ENCODE results near the gene TECTA.

TECTA gene

GRCh38 chr11:121180183-121180582, 79.1 kb downstream of the TECTA start:
- DNase-seq, result no peak

- DNase-seq, result no peak
Measured at GRCh38 chr11:121188776-121189175, 87.7 kb downstream of the TECTA start.

GRCh38 chr11:121191818-121192217, 90.8 kb downstream of the TECTA start:
- no peak for DNase-seq

GRCh38 chr11:121194731-121195596, 93.9 kb downstream of the TECTA start:
- DNase-seq, result peak; percentile 39 to 51

- no peak for DNase-seq
Measured at GRCh38 chr11:121198491-121198890, 97.4 kb downstream of the TECTA start.

GRCh38 chr11:121199516-121199915, 98.5 kb downstream of the TECTA start:
- no peak for DNase-seq

DNA sequence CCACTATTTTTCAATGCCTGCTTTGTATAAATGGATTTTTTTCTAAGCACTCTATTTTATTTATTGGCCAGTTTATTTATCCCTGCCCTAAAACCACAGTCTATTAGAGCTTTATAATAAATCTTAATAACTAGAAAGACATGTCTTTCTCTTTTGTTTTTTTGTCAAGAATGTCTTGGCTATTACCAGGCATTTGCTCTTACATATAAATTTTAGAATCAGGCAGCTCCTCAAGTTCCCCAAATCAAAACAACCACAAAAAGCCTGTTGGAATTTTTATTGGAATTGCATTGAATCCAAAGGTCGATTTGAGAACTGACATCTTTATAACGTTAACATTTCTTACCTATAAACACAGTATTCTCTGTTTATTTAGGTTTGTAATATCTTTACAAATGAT, 105.8 kb downstream of the TECTA start:
- DNase-seq, result no peak

- no peak for DNase-seq
Measured at GRCh38 chr11:121207485-121208115, 106.6 kb downstream of the TECTA start.

DNA sequence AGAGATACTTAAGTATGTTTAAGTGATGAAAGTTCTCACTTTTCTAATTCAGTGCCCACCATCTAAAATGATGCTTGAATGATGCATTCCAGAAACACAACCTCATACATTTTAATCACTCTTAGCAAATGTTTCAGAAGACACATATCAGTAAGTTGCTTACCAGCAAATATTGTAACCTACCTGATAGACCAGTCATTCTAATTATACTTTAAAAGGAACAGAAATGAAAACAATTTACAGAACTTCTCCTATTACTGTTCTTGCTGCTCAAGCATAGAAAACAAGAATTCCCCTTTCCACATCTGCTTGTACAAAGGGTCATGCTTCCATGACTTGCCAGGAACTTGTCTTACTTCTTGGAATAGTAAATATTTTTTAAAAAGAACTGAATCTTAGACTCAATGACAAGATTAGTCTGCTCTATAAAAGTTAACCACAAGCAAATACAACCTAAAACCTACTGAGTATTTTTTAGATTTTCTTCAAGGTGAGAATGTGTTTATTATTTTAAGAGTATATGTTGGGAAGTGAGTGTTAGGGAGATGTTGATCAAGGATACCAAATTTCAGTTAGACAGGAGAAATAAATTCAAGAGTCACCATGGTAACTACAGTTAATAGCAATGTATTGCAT, 109.5 kb downstream of the TECTA start:
- DNase-seq, result no peak

GRCh38 chr11:121211626-121212025, 110.6 kb downstream of the TECTA start:
- no peak for DNase-seq

GRCh38 chr11:121212536-121213361, 111.7 kb downstream of the TECTA start:
- no peak for DNase-seq

DNA sequence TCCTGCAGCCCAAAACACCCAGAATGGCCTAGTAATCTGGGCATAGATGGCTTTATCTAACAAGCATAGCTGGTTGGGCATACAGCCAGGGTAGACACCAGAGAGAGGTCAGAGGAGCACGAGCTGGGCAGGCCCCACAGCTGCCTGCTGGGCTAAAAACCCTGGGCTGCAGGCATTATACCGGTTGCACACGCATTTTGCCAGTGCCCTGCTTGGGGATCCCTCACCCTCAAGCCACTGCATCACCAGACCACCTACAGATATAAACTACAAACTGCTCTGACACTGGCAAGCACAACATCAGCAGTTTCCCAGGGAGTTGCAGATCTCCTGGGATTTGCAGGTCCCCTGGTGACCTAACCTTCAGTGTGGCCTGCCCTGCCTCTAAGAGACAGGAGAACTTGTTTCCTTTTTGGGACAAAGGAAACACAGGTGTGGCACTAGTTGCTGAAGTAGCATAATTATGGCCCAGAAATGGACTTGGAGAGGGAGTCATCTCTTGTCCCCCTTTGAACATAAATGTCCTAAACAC, 112.4 kb downstream of the TECTA start:
- no peak for DNase-seq

DNA sequence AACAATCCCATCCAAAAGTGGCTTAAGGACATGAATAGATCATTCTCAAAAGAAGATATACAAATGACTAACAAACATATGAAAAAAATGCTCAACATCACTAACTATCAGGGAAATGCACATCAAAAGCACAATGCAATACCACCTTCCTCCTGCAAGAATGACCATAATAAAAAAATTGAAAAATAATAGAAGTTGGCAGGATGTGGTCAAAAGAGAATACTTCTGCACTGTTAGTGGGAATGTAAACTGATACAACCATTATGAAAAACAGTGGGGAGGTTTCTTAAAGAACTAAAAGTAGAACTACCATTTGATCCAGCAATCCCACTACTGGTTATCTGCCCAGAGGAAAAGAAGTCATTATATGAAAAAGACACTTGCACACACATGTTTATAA, 113.8 kb downstream of the TECTA start:
- no peak for DNase-seq

DNA sequence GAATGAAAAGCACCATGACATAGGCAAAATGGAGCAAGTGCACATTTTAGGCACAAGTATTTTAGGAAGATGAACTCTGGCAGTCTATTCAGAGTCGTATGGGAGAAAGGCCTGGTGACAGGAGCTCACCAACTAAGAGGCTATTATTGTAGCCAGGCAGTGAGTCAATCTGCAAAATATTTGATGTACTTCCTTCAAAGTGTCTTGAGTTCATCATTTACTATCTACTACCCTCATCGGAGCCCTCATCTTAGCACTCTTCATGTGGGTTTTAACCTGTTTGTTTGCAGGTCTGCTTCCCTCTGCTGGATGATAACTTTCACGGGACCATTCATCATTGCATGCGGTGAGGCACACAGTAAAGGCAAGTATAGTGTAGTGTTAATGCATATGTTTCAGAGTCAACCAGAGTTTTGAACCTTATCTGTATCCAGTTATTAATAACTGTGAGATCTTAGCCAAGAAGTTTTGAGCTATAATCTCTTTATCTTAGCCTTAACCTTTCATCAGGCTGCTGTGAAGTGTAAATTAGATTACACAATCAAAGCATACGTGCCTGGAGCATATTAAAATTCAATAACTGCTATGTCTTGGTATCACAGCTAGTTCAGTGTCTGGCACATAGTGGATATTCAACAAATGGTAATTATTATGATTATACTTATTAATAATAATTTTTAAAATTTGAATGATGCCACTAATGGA, 120.6 kb downstream of the TECTA start:
- DNase-seq, result no peak

DNA sequence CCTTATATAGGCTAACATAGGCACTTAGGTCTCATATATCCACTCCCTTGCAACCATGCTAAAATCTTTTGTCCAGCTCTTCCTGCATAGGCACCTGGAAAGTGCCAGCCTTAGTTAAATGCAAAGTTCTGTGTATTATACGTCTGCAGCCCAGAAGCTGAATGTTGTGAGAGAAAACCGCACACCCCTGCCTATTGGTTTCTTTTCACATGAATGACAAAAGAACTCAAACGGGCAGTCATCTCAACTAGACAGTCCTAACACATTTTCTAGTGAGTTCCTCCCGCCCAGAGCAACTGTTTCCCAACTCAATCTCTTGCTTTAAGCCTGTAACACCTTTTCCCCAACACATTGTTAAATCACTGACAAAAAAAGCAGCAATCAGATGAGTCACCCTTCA, 122.1 kb downstream of the TECTA start:
- no peak for DNase-seq

- DNase-seq, result no peak
Measured at GRCh38 chr11:121225382-121225781, 124.3 kb downstream of the TECTA start.

DNA sequence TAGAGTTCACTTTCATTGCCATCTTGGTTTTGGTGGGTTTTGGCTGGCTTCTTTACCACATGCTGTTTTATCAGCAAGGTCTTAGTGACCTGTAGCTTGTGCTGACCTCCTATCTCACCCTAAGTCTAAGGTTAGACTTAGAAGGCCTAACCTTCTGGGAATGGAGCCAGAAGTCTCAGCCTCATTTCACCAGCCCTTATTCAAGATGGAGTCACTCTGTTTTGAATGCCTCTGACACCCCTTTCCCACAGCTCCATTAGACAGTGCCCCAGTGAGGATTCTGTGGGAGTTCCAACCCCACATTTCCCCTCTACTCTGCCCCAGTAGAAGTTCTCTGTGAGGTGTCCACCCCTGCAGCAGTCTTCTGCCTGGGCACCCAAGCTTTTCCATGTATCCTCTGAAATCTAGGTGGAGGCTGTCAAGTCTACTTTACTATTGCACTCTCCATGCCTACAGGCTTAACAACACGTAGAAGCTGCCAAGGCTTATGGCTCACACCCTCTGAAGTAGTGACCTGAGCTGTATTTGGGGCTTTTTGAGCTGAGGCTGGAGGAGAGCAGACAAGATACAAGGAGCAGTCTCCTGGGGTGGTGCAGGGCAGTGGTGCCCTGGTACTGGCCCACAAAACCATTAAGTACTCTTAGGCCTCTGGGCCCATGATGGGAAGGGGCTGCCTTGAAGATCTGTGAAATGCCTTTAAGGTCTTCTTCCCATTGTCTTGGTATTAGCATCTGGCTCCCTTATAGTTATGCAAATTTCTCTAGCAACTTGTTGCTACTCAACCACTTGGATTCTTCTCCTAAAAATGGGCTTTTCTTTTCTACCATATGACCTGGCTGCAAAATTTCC, 125.6 kb downstream of the TECTA start:
- DNase-seq, result no peak

DNA sequence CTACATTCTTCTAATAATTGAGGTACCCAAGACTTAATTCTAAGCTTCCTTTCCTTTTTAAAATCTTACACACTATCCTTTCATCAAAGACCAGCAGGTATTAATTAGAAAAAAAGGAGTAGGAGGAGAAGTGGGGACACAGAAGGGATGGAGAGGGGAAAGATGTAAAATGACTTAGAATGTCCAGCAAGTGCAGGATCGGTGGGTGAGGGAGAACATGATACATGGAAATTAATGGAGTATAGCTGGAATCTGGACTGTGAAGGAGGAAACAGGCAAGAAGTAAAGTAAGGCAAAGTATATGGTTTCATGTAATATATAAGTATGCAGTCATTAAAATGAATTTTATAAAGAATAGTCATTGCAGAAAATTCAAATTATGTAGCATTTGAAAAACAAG, 127.8 kb downstream of the TECTA start:
- DNase-seq, result no peak

DNA sequence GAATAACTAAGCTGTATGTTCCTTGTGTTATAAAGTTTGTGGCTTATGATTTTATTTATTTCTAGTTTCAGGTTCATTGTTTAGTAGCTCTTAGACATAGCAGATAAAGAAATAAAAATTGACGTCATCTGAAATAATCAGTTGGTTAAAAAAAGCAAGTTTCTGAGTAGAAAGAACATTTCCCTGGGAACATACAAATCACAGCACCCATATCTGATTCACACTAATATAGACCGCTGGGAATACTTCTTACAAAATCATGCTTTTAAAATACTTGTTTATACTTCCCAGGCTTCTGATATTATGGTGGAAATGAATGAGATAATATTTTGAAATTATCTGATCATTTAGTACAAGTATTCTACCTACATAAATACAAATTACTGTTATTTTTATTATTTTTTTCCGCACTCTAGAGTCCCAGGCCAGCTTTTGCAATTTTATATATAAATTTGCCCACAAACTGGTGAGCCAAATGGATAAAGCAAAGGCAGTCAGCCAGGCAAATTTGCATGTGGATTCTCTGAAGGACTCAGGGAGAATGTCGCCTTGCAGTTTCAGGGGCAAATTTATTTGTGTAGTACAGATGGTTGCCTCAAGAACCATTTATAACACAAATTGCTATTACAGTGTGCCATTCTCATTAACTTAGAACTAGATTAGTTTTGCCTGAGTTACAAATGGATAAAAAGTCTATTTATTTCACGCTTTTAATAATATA, 128.6 kb downstream of the TECTA start:
- DNase-seq, result no peak

DNA sequence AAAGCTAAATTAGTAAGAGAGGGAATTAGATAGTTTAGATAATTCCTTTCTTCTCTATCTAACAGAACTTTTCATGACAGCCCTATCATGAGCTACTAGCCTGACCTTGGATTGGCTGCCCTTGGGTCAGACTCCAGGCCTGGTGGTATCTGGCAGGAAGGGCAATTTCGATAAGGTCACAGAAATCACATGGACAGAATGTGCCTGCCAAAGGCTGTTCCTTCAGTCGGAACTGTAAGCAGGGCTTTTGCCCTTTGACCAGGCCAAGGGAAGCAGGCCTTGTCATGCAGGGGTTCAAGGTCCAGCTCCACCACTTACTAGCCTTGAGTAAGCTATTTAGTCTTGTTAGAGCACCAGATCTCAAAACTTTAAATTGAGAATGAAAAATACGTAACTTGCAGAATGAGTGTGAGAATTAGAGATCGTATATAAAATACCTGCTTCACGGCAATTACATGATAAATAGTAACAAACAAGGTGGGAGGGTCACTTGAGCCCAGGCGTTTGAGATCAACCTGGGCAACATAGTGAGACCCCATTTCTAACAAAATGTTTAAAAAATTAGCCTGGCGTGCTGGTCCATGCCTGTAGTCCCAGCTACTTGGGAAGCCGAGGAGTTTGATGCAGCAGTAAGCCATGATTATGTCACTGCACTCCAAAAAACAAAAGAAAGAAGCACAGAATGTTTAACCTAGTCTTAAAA, 130.7 kb downstream of the TECTA start:
- DNase-seq, result no peak

Data from activated T-cell treated with anti-CD3 and anti-CD28 coated beads, Interleukin-2, amount 50 U/mL, for 48 hours (primary cell).